Sigmoid colon (tissue), 7 donors: Measurements from ENCODE around the gene OARD1. TPM values are rescaled to one million over a fixed set of nuclear protein-coding genes. Genes with fewer than 3 reads are reported as not detected.

Experiments
- DNase-seq: peaks from one replicate; pipeline ENCODE4 v3.0.0-alpha.2; 2019
- H3K27ac ChIP-seq, 4 donors: fragments of 200-600 bp; sonication (generic); one replicate each; pipeline ENCODE4 v1.5.1; 2016 to 2019; ENCODE audit warnings: mild to moderate bottlenecking in 1 of 4
- H3K27me3 ChIP-seq, 3 donors: fragments of 200-600 bp; sonication (generic); one replicate each; pipeline ENCODE4 v1.5.1; 2019; ENCODE audit warnings: mild to moderate bottlenecking in 1 of 3
- H3K36me3 ChIP-seq, 4 donors: fragments of 200-600 bp; sonication (generic); one replicate each; pipeline ENCODE4 v1.5.1; 2016 to 2019
- H3K4me1 ChIP-seq, 4 donors: fragments of 200-600 bp; sonication (generic); one replicate each; pipeline ENCODE4 v1.5.1; 2017 to 2019
- H3K4me3 ChIP-seq, 4 donors: fragments of 200-600 bp; sonication (generic); one replicate each; pipeline ENCODE4 v1.5.1; 2017 to 2019; ENCODE audit warnings: mild to moderate bottlenecking in 2 of 4, moderate library complexity in 1 of 4
- H3K9me3 ChIP-seq, 4 donors: fragments of 200-600 bp in 3 of 4; sonication (generic) in 3 of 4; one replicate each; pipeline versions ENCODE4 v1.5.1 to v1.6.1; 2013 to 2019
- CTCF ChIP-seq, 4 experiments: fragments of 450-650 bp in 3 of 4; fragments of 200-600 bp in 1 of 4; IDR thresholded peaks; one replicate each; pipeline ENCODE4 v1.5.1; 2016 to 2019; ENCODE audit warnings: antibody characterized with exemption in 4 of 4, mild to moderate bottlenecking in 3 of 4, moderate library complexity in 2 of 4
- EP300 ChIP-seq, 4 donors: sonication (generic); formaldehyde crosslinking; IDR thresholded peaks; one replicate each; pipeline ENCODE4 v1.6.1; 2017; ENCODE audit warnings: antibody characterized with exemption in 4 of 4
- POLR2A ChIP-seq, 2 donors: fragments of 450-650 bp; IDR thresholded peaks; one replicate each; pipeline ENCODE4 v1.6.1; 2016; ENCODE audit warnings: antibody characterized with exemption in 2 of 2, mild to moderate bottlenecking in 2 of 2, moderate library complexity in 2 of 2
- POLR2AphosphoS5 ChIP-seq, 4 donors: sonication (generic); formaldehyde crosslinking; IDR thresholded peaks; one replicate each; pipeline ENCODE4 v1.6.1; 2017; ENCODE audit warnings: antibody characterized with exemption in 4 of 4
- WGBS, 2 donors: extraction: QIAGEN DNeasy Blood & Tissue Kit; methylation state at CpG; one replicate each; pipeline ENCODE4 v1.1.7; 2013; 5-methylcytosine and 5-hydroxymethylcytosine counted together
- intact Hi-C: fragments of 100-400 bp; cut with DNase I; formaldehyde crosslinking; loops from one replicate; pipeline ENCODE4 v1.15.1; 2023
- polyA plus RNA-seq, 3 donors: library from polyadenylated mRNA; stranded (reverse); fragments of 200-250 nt; gene quantifications; one replicate each; pipeline ENCODE4 v1.2.3, GENCODE V29; 2013
- total RNA-seq, 4 donors: library from RNA; depleted of rRNA; stranded (reverse); fragments of >200 nt; gene quantifications; one replicate each; pipeline ENCODE4 v1.1.0, GENCODE V29; 2016
- donor health status: healthy with polysubstance abuse.
- donor health status: Bipolar disorder and iron deficiency.
- donor health status: healthy.

The OARD1 gene
- total and polyA plus RNA-seq, 7 donors = 14.0 to 54.8 (median 26.0) TPM

- no peak overlapping the region for H3K4me3 ChIP-seq
- peaks cover 3 to 83% (median 23%) of the 10 kb centered on the region in 4 donors for H3K36me3 ChIP-seq
- no peaks in the 10 kb centered on the region for H3K27me3 ChIP-seq
- no peaks in the 10 kb centered on the region for H3K9me3 ChIP-seq
- no peaks in the 10 kb centered on the region for H3K4me1 ChIP-seq
- H3K27ac ChIP-seq = no peak overlapping the region
- DNase-seq = no peak
- TF ChIP-seq EP300 (IDR thresholded peaks at IDR 0.05) = no peak
- TF ChIP-seq POLR2AphosphoS5 (IDR thresholded peaks at IDR 0.05) = no peak
- no peak for TF ChIP-seq CTCF (IDR thresholded peaks at IDR 0.05)
- intact Hi-C loops = no loop called here
Observed at GRCh38 chr6:41083072-41083471, 10.9 kb upstream of the OARD1 start.

GRCh38 chr6:41080621-41081020 is 8.5 kb upstream of the OARD1 start:
- TF ChIP-seq POLR2A (IDR thresholded peaks at IDR 0.05) (no peak), EP300 (IDR thresholded peaks at IDR 0.05) (no peak), POLR2AphosphoS5 (IDR thresholded peaks at IDR 0.05) (no peak), CTCF (IDR thresholded peaks at IDR 0.05) (no peak)
- intact Hi-C loops = no loop called here

GRCh38 chr6:41079080-41079479 is 6.9 kb upstream of the OARD1 start:
- no peaks in the 10 kb centered on the region for H3K27me3 ChIP-seq
- TF ChIP-seq EP300 (IDR thresholded peaks at IDR 0.05) (no peak), POLR2AphosphoS5 (IDR thresholded peaks at IDR 0.05) (no peak), POLR2A (IDR thresholded peaks at IDR 0.05) (no peak), CTCF (IDR thresholded peaks at IDR 0.05) (no peak)
- DNase-seq = no peak
- WGBS, 2 donors = 91 to 97% methylated on average over 1 of the region's 1 CpG
- intact Hi-C loops = loop anchor here (10.0 kb wide), 2 partner anchors 706 to 1964 kb away; partner anchors contain the start of genes PRICKLE4, SAYSD1 and TOMM6
- no peak overlapping the region for H3K4me3 ChIP-seq
- peaks cover 0 to 21% (median 14%) of the 10 kb centered on the region in 4 donors for H3K4me1 ChIP-seq
- H3K9me3 ChIP-seq = no peaks in the 10 kb centered on the region
- H3K27ac ChIP-seq = no peak overlapping the region
- peaks cover 0 to 49% (median 19%) of the 10 kb centered on the region in 4 donors for H3K36me3 ChIP-seq

More at GRCh38 chr6:41080621-41081020, 8.5 kb upstream of the OARD1 start:
- Histone ChIP-seq H3K9me3 (no peaks in the 10 kb centered on the region), H3K4me3 (no peak overlapping the region), H3K4me1 (peaks cover 0 to 5% (median 0%) of the 10 kb centered on the region in 4 donors), H3K36me3 (peaks cover 3 to 62% (median 23%) of the 10 kb centered on the region in 4 donors), H3K27me3 (no peaks in the 10 kb centered on the region), H3K27ac (no peak overlapping the region)
- no peak for DNase-seq
- 61 to 91% methylated on average over 2 of the region's 2 CpGs for WGBS, 2 donors

- H3K4me1 ChIP-seq = peaks cover 0 to 22% (median 15%) of the 10 kb centered on the region in 4 donors
- 23 to 78% methylated on average over 3 of the region's 3 CpGs for WGBS, 2 donors
Observed at GRCh38 chr6:41078101-41078500, 5.9 kb upstream of the OARD1 start.

More at GRCh38 chr6:41078101-41078500, 5.9 kb upstream of the OARD1 start:
- H3K4me3 ChIP-seq = no peak overlapping the region
- peaks cover 0 to 40% (median 16%) of the 10 kb centered on the region in 4 donors for H3K36me3 ChIP-seq
- H3K9me3 ChIP-seq = no peaks in the 10 kb centered on the region
- intact Hi-C loops = loop anchor here (10.0 kb wide), 2 partner anchors 707 to 1963 kb away; partner anchors contain the start of genes PRICKLE4, SAYSD1 and TOMM6
- H3K27me3 ChIP-seq = no peaks in the 10 kb centered on the region
- TF ChIP-seq POLR2A (IDR thresholded peaks at IDR 0.05) = no peak
- no peak for TF ChIP-seq POLR2AphosphoS5 (IDR thresholded peaks at IDR 0.05)
- TF ChIP-seq CTCF (IDR thresholded peaks at IDR 0.05) = no peak
- TF ChIP-seq EP300 (IDR thresholded peaks at IDR 0.05) = no peak
- no peak for DNase-seq
- H3K27ac ChIP-seq = no peak overlapping the region
